Measurements from ENCODE around the gene FAT1. TPM values are rescaled to one million over a fixed set of nuclear protein-coding genes. Genes with fewer than 3 reads are reported as not detected.

The FAT1 gene
- total RNA-seq, 2 experiments from 2014 or later = 0.02 to 0.05 TPM

- H3K9me3 Mint-ChIP-seq (ENCODE audit: low read depth) = peaks cover 10% of the 10 kb centered on the region
- ATAC-seq = no peak
- H3K4me3 Mint-ChIP-seq = no peak overlapping the region
- no peak overlapping the region for H3K27ac Mint-ChIP-seq
- H3K4me1 Mint-ChIP-seq = no peaks in the 10 kb centered on the region
- H3K27me3 Mint-ChIP-seq = peaks cover 15% of the 10 kb centered on the region
- ChIA-PET POLR2A (no interaction called here), CTCF (no interaction called here)
- DNase-seq = no peak
- intact Hi-C loops (cut with DNase I, micrococcal nuclease) = no loop called here
- no peaks in the 10 kb centered on the region for H3K36me3 Mint-ChIP-seq (ENCODE audit: low read depth)
These were observed 6.1 kb downstream of the FAT1 start for GRCh38 chr4:186717556-186717955.

- no peaks in the 10 kb centered on the region for H3K4me1 Mint-ChIP-seq
- H3K27ac Mint-ChIP-seq = no peak overlapping the region
- ChIA-PET CTCF (no interaction called here), POLR2A (no interaction called here)
- intact Hi-C loops (cut with DNase I, micrococcal nuclease) = no loop called here
- no peak for DNase-seq
- H3K27me3 Mint-ChIP-seq = no peaks in the 10 kb centered on the region
- H3K9me3 Mint-ChIP-seq (ENCODE audit: low read depth) = peaks cover 10% of the 10 kb centered on the region
- no peaks in the 10 kb centered on the region for H3K36me3 Mint-ChIP-seq (ENCODE audit: low read depth)
- ATAC-seq = no peak
- H3K4me3 Mint-ChIP-seq = no peak overlapping the region
These were observed 8.6 kb downstream of the FAT1 start for GRCh38 chr4:186715077-186715476.

- Mint-ChIP-seq H3K4me1 (no peaks in the 10 kb centered on the region), H3K36me3 (ENCODE audit: low read depth) (no peaks in the 10 kb centered on the region), H3K4me3 (no peak overlapping the region), H3K27me3 (no peaks in the 10 kb centered on the region), H3K9me3 (ENCODE audit: low read depth) (peaks cover 10% of the 10 kb centered on the region), H3K27ac (no peak overlapping the region)
- ChIA-PET POLR2A (no interaction called here), CTCF (no interaction called here)
- intact Hi-C loops (cut with DNase I, micrococcal nuclease) = no loop called here
- no peak for ATAC-seq
- DNase-seq = no peak
These were observed 9.5 kb downstream of the FAT1 start for GRCh38 chr4:186714006-186714675.

- H3K9me3 Mint-ChIP-seq (ENCODE audit: low read depth) = peaks cover 5% of the 10 kb centered on the region
- H3K27ac Mint-ChIP-seq = no peak overlapping the region
- ATAC-seq = no peak
- no peak for DNase-seq
- no peaks in the 10 kb centered on the region for H3K27me3 Mint-ChIP-seq
- H3K36me3 Mint-ChIP-seq (ENCODE audit: low read depth) = no peaks in the 10 kb centered on the region
- H3K4me1 Mint-ChIP-seq = no peaks in the 10 kb centered on the region
- CTCF ChIA-PET = no interaction called here
- intact Hi-C loops (cut with DNase I, micrococcal nuclease) = no loop called here
- no peak overlapping the region for H3K4me3 Mint-ChIP-seq
- POLR2A ChIA-PET = no interaction called here
These were observed 11.0 kb downstream of the FAT1 start for GRCh38 chr4:186712690-186713089.

GRCh38 chr4:186710521-186711119 is 13.0 kb downstream of the FAT1 start:
- CTCF ChIA-PET = interaction anchor here (0.8 kb wide), 1 partner anchor 29 kb away, joined by 3 read pairs; no protein-coding TSS in a partner anchor
- intact Hi-C loops (cut with DNase I, micrococcal nuclease) = no loop called here
- no peaks in the 10 kb centered on the region for H3K36me3 Mint-ChIP-seq (ENCODE audit: low read depth)

GRCh38 chr4:186709517-186709916 is 14.1 kb downstream of the FAT1 start:
- ATAC-seq = no peak
- H3K4me3 Mint-ChIP-seq = no peak overlapping the region
- intact Hi-C loops (cut with DNase I, micrococcal nuclease) = no loop called here
- no peaks in the 10 kb centered on the region for H3K9me3 Mint-ChIP-seq (ENCODE audit: low read depth)
- H3K27me3 Mint-ChIP-seq = no peaks in the 10 kb centered on the region
- POLR2A ChIA-PET = no interaction called here
- DNase-seq = no peak
- no peaks in the 10 kb centered on the region for H3K36me3 Mint-ChIP-seq (ENCODE audit: low read depth)
- no peaks in the 10 kb centered on the region for H3K4me1 Mint-ChIP-seq
- CTCF ChIA-PET = no interaction called here
- no peak overlapping the region for H3K27ac Mint-ChIP-seq

More at GRCh38 chr4:186710521-186711119, 13.0 kb downstream of the FAT1 start:
- Mint-ChIP-seq H3K9me3 (ENCODE audit: low read depth) (no peaks in the 10 kb centered on the region), H3K27me3 (no peaks in the 10 kb centered on the region), H3K4me1 (no peaks in the 10 kb centered on the region), H3K27ac (no peak overlapping the region), H3K4me3 (no peak overlapping the region)
- POLR2A ChIA-PET = no interaction called here
- DNase-seq (no peak), ATAC-seq (no peak)

- CTCF ChIA-PET = no interaction called here
- intact Hi-C loops (cut with DNase I, micrococcal nuclease) = no loop called here
These were observed 15.1 kb downstream of the FAT1 start for GRCh38 chr4:186708554-186708953.

GRCh38 chr4:186707996-186708395 is 15.7 kb downstream of the FAT1 start:
- intact Hi-C loops (cut with DNase I, micrococcal nuclease) = no loop called here
- no peak for ATAC-seq
- Mint-ChIP-seq H3K4me1 (no peaks in the 10 kb centered on the region), H3K9me3 (ENCODE audit: low read depth) (no peaks in the 10 kb centered on the region), H3K36me3 (ENCODE audit: low read depth) (no peaks in the 10 kb centered on the region), H3K27me3 (no peaks in the 10 kb centered on the region), H3K27ac (no peak overlapping the region), H3K4me3 (no peak overlapping the region)
- POLR2A ChIA-PET = no interaction called here
- no peak for DNase-seq
- CTCF ChIA-PET = no interaction called here

More at GRCh38 chr4:186708554-186708953, 15.1 kb downstream of the FAT1 start:
- H3K4me1 Mint-ChIP-seq = no peaks in the 10 kb centered on the region
- no peaks in the 10 kb centered on the region for H3K36me3 Mint-ChIP-seq (ENCODE audit: low read depth)
- no peaks in the 10 kb centered on the region for H3K27me3 Mint-ChIP-seq
- ATAC-seq (no peak), DNase-seq (no peak)
- H3K4me3 Mint-ChIP-seq = no peak overlapping the region
- no peak overlapping the region for H3K27ac Mint-ChIP-seq
- H3K9me3 Mint-ChIP-seq (ENCODE audit: low read depth) = no peaks in the 10 kb centered on the region
- POLR2A ChIA-PET = no interaction called here

- Mint-ChIP-seq H3K9me3 (ENCODE audit: low read depth) (no peaks in the 10 kb centered on the region), H3K27me3 (no peaks in the 10 kb centered on the region), H3K36me3 (ENCODE audit: low read depth) (no peaks in the 10 kb centered on the region), H3K27ac (no peak overlapping the region), H3K4me3 (no peak overlapping the region), H3K4me1 (no peaks in the 10 kb centered on the region)
- intact Hi-C loops (cut with DNase I, micrococcal nuclease) = no loop called here
- ChIA-PET CTCF (no interaction called here), POLR2A (no interaction called here)
- ATAC-seq (no peak), DNase-seq (no peak)
These were observed 16.1 kb downstream of the FAT1 start for GRCh38 chr4:186707574-186707973.

- H3K4me3 Mint-ChIP-seq = no peak overlapping the region
These were observed 19.6 kb downstream of the FAT1 start for GRCh38 chr4:186704057-186704456.

GRCh38 chr4:186703510-186703909 is 20.1 kb downstream of the FAT1 start:
- Mint-ChIP-seq H3K4me1 (no peaks in the 10 kb centered on the region), H3K4me3 (no peak overlapping the region), H3K27me3 (no peaks in the 10 kb centered on the region), H3K27ac (no peak overlapping the region), H3K9me3 (ENCODE audit: low read depth) (no peaks in the 10 kb centered on the region), H3K36me3 (ENCODE audit: low read depth) (no peaks in the 10 kb centered on the region)
- intact Hi-C loops (cut with DNase I, micrococcal nuclease) = no loop called here
- DNase-seq (no peak), ATAC-seq (no peak)
- POLR2A ChIA-PET = no interaction called here
- CTCF ChIA-PET = no interaction called here

More at GRCh38 chr4:186704057-186704456, 19.6 kb downstream of the FAT1 start:
- ATAC-seq (no peak), DNase-seq (no peak)
- Mint-ChIP-seq H3K36me3 (ENCODE audit: low read depth) (no peaks in the 10 kb centered on the region), H3K4me1 (no peaks in the 10 kb centered on the region), H3K27ac (no peak overlapping the region), H3K27me3 (no peaks in the 10 kb centered on the region), H3K9me3 (ENCODE audit: low read depth) (no peaks in the 10 kb centered on the region)
- POLR2A ChIA-PET = no interaction called here
- intact Hi-C loops (cut with DNase I, micrococcal nuclease) = no loop called here
- CTCF ChIA-PET = no interaction called here

GRCh38 chr4:186702940-186703339 is 20.7 kb downstream of the FAT1 start:
- peaks cover 2% of the 10 kb centered on the region for H3K9me3 Mint-ChIP-seq (ENCODE audit: low read depth)
- H3K27ac Mint-ChIP-seq = no peak overlapping the region
- ATAC-seq (no peak), DNase-seq (no peak)
- H3K36me3 Mint-ChIP-seq (ENCODE audit: low read depth) = no peaks in the 10 kb centered on the region
- ChIA-PET POLR2A (no interaction called here), CTCF (no interaction called here)
- intact Hi-C loops (cut with DNase I, micrococcal nuclease) = no loop called here
- no peak overlapping the region for H3K4me3 Mint-ChIP-seq
- H3K27me3 Mint-ChIP-seq = no peaks in the 10 kb centered on the region
- H3K4me1 Mint-ChIP-seq = no peaks in the 10 kb centered on the region
